ENCODE measurements around the gene ZCCHC3.
"Not testable (repeated sequence)": the region's sequence is repeated elsewhere in the genome, so short reads cannot be mapped to it uniquely, and the experiment has no call there.

Gene ZCCHC3, protein sequence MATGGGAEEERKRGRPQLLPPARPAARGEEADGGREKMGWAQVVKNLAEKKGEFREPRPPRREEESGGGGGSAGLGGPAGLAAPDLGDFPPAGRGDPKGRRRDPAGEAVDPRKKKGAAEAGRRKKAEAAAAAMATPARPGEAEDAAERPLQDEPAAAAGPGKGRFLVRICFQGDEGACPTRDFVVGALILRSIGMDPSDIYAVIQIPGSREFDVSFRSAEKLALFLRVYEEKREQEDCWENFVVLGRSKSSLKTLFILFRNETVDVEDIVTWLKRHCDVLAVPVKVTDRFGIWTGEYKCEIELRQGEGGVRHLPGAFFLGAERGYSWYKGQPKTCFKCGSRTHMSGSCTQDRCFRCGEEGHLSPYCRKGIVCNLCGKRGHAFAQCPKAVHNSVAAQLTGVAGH

DNA sequence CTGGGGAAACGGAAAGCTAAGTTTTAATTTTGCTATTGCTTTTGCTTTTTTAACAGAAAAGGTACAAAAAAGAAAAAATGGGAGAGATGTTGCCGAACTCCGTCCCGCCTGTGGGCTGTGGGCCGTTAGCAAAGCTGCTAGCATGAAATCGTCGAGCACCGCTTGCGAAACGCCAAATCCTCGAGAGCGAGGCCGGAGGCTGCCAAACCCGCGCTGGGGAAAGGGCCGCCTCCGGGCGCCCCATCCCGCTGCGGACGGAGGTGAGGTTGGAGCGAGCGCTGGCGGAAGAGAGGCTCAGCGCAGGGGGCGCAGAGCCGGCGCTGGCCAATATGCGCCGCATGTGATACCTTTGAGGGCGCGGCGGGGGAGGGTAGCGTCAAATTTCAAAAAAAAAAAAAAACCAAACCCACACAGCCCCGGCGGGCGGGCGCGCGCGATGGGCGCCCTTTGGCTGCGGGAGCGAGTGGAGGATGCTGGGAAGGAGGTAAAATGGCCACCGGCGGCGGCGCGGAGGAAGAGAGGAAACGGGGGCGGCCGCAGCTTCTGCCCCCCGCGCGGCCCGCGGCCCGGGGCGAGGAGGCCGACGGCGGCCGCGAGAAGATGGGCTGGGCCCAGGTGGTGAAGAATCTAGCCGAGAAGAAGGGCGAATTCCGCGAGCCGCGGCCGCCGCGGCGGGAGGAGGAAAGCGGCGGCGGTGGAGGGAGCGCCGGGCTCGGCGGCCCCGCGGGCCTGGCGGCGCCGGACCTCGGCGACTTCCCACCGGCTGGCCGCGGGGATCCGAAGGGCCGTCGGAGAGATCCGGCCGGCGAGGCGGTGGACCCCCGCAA is at the start of gene ZCCHC3:
Gene ZCCHC3, plus strand, starts transcription at position 473 of the 827 bp plus-strand sequence. Its CDS starts 17 bp downstream, at position 490.
- peak; percentile 93 for DNase-seq

DNA sequence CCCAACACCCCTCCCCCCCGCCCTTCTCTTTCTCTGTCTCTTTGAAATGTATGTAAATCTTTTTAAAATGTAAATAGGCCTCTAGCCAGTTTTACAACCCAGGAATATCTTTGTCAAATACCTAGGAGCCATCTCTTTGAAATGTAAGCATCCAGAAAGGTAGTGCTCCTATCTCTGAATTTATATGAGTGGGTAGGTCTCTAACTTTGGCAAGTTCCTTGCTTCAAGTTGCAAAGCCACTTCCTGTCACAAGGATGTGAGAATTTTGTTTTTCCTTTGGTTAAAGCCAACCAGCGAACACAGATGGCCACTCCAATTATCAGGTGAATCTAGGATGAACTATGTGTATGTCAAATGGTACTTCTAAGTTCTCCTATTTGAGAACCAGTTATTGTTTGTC is 46.0 kb upstream of the ZCCHC3 start:
- no peak for DNase-seq

DNA sequence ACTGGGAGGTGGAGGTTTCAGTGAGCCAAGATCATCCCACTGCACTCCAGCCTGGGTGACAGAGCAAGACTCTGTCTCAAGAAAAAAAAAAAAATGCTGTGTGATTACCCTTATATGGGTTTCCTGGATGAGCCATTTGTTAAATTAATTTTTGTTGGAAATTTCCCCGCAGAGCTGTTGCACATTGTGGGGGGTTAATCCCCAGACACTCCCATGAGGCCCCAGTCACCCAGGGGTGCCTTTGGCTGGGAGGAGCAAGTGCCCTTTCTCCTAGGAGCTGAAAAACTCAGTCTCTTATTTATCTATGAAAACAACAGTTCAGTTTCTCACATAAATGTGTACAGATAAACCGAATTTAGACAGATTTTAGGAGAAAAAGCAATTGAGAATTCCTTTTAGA is 44.6 kb upstream of the ZCCHC3 start:
- no peak for DNase-seq

GRCh38 chr20:253447-253846 is 43.9 kb upstream of the ZCCHC3 start:
- not testable (repeated sequence) for DNase-seq

- DNase-seq: no peak
Measured at GRCh38 chr20:257419-257818, 40.0 kb upstream of the ZCCHC3 start, which contains the start of gene DEFB132. Gene DEFB132 (plus strand): TSS chr20:257724. CDS start chr20:257779, 55 bp downstream.

DNA sequence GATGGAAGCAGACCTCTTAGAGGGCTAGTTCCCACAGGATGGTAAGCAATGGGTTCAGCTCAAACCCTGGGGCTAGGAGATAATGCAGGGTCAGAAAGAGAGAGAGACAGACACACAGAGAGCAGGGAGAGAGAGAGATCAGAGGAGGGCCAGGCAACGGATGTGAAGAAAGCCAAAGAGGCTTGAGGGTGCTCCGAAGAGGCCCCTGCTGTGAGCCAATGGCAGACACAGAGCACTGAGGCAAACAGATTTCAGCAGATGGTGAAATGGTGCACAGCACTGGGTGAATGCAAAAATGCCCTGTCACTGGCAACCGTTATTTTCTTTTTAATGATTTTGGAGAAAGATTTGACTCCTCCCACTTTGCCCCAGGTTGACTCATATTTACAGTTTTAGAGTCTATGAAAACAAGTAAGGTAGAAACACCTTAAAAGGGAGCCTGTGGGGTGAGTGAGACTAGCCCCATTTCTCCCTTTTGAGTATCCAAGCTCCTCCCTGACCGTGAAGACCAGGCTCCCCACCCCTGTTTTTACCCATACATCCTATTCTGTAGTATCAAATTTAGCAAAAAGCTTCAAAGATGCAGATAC is 39.0 kb upstream of the ZCCHC3 start:
- no peak for DNase-seq

GRCh38 chr20:258963-259362 is 38.4 kb upstream of the ZCCHC3 start:
- DNase-seq: no peak

DNA sequence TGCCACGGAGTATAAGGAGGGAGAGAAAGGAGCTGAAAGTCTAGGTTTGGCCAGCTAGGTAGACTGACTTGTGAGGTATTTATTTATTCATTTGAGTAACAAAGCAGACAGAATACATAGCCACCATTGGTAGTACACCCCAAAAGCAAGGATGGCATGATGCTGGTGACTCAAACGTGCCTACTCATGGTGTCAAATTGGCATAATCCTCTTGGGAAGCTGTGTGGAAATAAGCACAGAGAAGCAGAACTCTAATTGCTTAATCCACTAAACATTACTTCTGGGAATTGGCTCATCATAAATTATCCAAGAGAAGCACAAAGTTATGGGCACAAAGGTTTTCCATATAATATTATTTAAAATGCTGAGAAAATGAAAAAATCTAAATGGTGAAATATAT is 37.4 kb upstream of the ZCCHC3 start:
- no peak for DNase-seq

GRCh38 chr20:263701-264100 is 33.7 kb upstream of the ZCCHC3 start:
- DNase-seq: no peak

DNA sequence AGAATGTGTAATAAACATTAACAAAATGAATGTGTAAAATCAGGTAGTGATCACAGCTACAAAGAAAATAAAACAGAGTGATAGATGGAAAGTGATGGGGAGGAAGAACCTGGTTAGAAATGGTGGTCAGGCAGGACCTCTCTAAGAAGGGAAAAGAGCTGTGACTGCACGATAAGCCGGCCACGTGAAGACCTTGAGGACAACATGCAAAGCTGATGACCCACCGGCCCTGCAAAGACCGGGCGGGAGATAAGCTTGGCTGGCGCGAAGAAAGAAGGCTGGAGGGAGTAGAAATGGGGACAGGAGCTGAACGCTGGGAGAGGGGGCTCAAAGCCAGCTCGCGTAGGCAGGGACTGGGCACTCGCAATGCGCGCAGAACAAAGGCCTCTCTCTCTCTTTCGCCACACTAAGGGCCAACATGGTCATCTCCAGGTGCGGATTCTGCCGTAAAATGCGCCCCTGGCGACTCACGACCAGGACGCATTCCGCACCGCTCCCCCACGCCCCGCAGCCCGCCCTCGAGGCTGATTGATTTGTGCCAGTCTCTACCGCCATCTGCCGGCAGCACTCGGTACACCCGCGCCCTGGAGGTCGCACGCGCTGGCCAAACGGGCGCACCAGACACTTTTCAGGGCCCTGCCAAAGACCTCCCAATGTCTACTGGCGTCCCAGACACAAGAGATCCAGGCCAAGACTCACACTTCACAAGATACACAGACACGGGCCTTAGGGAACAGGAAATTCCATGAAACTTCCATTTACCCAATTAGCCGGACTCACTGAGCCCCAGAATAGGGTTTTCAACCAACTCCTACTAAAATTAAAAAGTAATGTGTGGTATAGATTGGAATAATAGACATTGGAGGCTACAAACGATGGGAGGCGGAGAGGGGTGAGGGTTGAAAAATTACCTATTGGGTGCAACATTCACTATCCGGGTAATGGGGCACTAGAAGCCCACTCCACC is 30.5 kb upstream of the ZCCHC3 start:
- DNase-seq: peak; percentile 90

GRCh38 chr20:270517-270916 is 26.9 kb upstream of the ZCCHC3 start:
- DNase-seq: no peak

DNA sequence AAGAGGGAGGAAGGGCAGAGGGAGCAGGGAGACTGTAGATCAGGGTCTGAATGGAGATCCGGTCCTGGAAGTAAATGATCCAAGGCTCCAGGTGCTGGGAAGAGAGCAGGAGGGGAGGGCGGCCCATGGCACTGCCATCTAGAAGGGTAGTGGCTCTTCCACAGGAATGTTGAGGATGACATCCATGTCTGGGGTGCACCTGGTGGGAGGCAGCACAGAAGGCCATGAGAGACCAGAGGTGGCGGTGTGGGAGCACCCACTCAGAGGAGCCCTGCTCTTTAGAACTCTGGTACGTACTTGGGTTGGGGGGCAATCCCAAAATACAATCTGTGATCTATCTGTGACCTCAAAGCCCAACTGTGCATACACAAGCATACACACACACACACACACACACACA is 26.3 kb upstream of the ZCCHC3 start:
- no peak for DNase-seq

DNA sequence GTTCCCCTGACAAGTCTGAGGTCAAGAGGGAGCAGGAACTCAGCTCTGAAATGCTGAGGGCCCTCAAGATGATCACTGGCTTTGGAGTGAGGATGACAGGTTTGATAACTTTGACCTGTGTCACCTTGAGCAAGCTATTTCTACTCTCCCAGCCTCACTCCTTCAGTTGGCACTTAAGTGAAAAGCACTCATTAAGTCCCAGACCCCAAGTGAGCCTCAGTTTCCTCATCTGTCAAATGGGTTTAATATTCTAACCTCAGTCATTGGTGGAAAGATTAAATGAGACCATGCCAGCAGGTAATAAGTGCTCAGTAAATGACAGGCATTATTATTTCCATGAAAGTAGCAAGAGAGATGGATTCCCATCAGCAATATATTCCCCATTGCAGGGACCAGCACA is 25.8 kb upstream of the ZCCHC3 start:
- DNase-seq: no peak

GRCh38 chr20:272718-273117 is 24.7 kb upstream of the ZCCHC3 start:
- no peak for DNase-seq

- DNase-seq: no peak
Measured at GRCh38 chr20:273884-274283, 23.5 kb upstream of the ZCCHC3 start.

GRCh38 chr20:275791-276190 is 21.6 kb upstream of the ZCCHC3 start:
- DNase-seq: no peak

DNA sequence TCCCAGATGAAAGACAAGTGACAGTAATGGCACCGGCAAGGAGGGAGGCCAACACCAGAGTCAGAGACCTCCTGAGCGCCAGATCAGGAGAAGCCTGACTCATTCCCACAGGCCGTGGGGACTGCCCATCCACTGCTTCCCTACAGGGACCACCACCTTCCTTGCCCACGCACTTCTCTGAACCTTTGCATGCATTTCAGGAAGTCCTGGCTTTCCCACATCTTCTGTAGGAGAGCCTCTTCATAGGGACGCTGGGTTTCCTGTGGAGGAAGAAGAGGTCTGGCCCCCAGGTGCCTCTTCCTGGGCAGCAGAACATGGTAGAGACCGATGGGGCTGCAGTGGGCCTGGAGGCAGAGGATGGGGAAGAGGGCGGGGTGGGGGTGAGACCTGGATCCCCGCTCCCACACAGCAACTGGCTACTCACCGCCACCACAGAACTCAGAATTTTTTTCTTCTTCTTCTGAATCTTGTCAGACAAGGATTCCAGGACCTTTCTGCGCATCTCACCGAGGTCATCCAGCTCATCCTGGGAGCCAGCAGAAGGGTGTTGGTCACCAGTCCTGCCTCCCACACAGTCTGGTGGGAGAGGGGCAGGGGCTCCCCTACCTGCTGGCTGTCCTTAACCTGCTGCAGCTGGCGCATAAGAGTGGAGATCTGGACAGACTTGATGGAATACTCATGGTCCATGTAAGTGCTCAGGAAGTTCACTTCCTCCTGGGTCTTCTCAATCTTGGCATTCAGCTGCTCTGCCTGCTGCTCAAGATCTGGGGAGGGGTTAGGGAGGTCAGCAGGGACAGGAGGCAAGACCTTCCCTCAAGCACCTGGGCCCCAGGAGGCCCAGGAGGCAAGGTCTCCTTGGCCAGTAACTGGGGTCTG is 20.5 kb upstream of the ZCCHC3 start:
- DNase-seq: no peak

DNA sequence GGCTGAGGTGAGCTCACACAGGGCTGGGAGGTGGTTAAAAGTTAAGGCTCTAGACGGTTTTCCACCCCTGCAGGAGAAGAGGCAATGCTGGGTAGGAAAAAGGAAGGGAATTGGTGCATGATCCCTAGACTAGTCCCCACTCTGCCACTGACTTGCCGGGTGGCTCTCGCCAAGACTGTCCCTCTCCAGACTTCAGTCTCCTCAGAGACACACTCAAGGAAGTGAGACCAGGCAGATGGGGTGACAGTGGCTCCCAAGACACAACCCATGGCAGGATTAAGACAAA is 19.9 kb upstream of the ZCCHC3 start:
- no peak for DNase-seq

GRCh38 chr20:278181-278580 is 19.2 kb upstream of the ZCCHC3 start:
- no peak for DNase-seq

GRCh38 chr20:278607-279571 is 18.5 kb upstream of the ZCCHC3 start:
- DNase-seq: peak; percentile 62

Measured in left hindlimb (tissue), 1 donor.